GM21576 (cell line): ENCODE data around the gene BIRC2.
"Not testable (repeated sequence)": the region's sequence is repeated elsewhere in the genome, so short reads cannot be mapped to it uniquely, and the experiment has no call there.

Source experiments
- ATAC-seq: cut with Tn5 transposase; IDR thresholded peaks from one replicate; pipeline ENCODE4 v1.9.1; 2021; ENCODE audit warnings: mild to moderate bottlenecking, moderate library complexity; ENCODE audit not compliant: unreplicated experiment

Gene BIRC2

DNA sequence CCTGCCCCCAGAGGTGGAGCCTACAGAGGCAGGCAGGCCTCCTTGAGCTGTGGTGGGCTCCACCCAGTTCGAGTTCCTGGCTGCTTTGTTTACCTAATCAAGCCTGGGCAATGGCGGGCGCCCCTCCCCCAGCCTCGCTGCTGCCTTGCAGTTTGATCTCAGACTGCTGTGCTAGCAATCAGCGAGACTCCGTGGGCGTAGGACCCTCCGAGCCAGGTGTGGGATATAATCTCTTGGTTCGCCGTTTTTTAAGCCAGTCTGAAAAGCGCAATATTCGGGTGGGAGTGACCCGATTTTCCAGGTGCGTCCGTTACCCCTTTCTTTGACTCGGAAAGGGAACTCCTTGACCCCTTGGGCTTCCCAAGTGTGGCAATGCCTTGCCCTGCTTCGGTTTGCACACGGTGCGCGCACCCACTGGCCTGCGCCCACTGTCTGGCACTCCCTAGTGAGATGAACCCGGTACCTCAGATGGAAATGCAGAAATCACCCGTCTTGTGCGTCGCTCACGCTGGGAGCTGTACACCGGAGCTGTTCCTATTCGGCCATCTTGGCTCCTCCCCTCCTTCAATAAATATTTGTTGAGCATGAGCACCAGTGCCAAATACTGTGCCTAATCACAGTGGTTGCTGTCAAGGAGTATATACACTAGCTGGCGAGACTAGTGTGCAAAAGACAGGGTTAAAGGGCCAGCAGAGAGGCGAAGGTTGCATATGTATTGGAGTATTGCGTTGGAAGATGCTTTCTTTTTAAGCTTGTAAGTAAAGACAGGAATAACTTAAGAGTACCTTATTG, 27.8 kb downstream of the BIRC2 start:
- ATAC-seq = not testable (repeated sequence)

GRCh38 chr11:102375720-102376399, 28.8 kb downstream of the BIRC2 start:
- no peak for ATAC-seq

DNA sequence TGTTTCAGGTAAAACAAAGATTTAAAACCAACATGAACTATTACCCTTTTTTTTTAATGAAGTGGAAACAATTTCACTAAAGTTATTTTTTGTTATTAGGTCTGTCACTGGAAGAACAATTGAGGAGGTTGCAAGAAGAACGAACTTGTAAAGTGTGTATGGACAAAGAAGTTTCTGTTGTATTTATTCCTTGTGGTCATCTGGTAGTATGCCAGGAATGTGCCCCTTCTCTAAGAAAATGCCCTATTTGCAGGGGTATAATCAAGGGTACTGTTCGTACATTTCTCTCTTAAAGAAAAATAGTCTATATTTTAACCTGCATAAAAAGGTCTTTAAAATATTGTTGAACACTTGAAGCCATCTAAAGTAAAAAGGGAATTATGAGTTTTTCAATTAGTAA, 30.9 kb downstream of the BIRC2 start:
- ATAC-seq = no peak

GRCh38 chr11:102378818-102379217, 31.8 kb downstream of the BIRC2 start:
- ATAC-seq = no peak

DNA sequence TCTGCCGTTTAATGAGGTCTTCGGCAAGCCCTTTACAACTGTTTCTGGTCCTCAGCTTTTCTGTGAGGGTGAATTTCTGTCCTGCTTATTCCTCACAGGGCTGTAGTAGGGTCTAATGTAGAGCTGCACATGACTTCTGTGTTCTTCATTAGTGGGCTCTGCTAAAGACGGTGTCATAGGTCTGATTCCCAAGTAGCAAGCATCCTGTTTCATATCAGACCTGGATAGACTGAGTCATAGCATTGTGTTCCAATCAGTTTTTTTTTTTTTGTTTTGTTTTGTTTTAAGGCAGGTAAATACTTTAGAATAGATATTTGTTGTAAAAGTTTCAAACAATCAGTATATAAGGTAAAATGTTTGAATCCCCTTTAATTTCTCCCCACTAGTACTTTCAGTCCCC, 35.4 kb downstream of the BIRC2 start:
- no peak for ATAC-seq

DNA sequence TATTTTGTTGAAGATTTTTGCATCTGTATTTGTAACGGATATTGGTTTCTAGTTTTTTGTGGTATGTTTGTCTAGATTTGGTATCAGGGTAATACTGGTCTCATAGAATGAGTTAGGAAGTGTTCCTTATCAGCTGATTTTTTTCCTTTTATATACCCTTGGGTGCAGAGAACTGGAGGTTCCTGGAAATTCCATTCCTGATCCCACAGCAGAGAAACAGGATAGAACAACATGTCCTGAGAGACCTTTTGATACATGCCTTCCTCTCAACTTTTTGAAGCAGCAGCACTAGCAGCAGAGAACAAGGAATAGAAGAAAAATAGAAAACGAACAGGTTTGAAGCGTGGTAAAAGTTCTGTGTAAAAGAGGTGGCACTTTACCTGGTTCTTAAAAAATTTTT, 36.8 kb downstream of the BIRC2 start:
- no peak for ATAC-seq

GRCh38 chr11:102384419-102385079, 37.5 kb downstream of the BIRC2 start:
- no peak for ATAC-seq

- no peak for ATAC-seq
Measured at GRCh38 chr11:102385085-102386007, 38.3 kb downstream of the BIRC2 start.

DNA sequence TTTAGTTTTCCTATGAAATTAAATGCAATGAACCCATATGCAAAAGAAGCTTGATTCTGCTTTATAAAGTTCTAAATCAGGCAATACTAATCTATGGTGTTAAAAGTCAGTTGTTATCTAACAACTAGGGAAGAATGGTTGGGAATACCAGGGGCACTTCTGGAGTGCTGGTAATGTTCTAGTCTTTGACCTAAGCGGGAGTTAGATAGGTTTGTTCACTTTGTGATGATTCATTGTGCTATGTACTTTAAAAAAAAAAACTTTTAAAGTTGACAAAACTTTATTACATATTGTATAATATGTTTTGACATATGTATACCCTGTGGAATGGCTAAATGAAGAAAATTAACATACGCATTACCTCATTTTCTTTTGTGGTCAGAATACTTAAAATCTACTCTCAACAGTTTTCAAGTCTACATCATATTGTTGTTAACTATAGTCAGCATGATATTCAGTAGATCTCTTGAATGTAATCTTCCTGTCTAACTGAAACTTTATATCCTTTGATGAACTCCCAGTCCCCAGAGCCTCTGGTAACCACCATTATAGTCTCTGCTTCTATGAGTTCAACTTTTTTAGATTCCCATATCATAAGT, 39.2 kb downstream of the BIRC2 start:
- ATAC-seq = no peak

DNA sequence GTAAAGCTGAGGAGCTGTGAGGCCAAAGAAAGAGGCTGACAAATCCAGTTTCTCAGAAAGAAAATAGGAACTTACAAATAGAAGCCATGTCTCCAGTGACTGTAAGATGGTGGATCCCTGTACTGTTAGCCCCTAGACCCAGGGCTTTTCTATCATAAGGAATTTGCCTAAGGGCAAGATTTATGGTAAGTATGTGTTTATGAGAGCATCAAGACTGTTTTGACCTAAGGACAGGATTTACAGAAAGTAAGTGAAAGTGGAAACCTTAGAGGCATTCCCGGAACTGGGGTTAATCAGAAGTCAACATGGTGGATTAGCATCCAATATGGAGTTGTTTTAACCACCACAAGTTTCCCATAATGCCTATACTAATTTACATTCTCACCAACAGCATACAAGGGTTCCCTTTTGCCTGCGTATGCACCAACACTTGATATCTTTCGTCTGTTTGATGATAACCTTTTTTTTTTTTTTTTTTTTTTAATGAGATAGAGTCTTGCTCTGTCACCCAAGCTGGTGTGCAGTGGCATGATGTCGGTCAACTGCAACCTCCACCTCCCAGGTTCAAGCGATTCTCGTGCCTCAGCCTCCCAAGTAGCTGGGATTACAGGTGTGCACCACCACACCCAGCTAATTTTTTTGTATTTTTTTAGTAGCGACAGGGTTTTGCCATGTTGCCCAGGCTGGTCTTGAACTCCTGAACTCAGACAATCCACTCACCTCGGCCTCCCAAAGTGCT, 40.2 kb downstream of the BIRC2 start:
- ATAC-seq = no peak

DNA sequence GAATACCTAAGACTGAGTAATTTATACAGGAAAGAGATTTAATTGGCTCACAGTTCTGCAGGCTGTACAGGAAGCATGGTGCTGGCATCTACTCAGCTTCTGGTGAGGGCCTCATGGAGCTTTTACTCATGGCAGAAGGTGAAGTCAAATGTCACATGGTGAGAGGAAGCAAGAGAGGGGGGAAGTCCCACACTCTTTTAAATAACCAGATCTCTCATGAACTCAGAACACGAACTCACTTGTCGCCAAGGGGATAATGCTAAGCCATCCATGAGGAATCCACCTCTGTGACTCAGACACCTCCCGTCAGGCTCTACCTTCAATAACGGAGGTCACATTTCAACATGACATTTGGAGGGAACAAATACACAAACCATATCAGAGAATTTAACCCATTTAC, 42.2 kb downstream of the BIRC2 start:
- ATAC-seq = no peak

- peak; percentile 77 for ATAC-seq
Measured at GRCh38 chr11:102390667-102391465, 43.9 kb downstream of the BIRC2 start.

- no peak for ATAC-seq
Measured at GRCh38 chr11:102391549-102392237, 44.7 kb downstream of the BIRC2 start.

DNA sequence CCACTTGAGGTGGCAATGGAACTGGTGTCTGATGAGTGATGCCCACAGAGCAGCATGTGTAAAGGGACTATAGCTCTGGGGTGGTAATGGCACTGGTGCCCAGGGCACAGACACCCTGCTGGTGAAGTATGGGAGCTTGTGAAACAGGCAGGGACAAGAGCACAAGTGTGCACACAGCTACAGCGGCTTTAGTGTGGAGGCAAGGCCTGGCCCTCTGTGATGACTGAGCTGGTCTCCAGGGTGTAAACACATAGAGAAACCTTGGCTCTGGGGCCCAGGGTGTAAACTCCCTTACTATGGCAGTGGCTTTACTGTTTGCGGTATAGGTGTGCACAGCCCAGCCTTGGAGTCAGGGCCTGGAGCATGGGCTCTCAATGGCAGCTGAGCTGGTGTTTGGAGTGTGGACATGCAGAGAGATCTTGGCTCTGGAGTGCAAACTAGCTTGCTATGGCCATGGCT, 46.3 kb downstream of the BIRC2 start:
- no peak for ATAC-seq

DNA sequence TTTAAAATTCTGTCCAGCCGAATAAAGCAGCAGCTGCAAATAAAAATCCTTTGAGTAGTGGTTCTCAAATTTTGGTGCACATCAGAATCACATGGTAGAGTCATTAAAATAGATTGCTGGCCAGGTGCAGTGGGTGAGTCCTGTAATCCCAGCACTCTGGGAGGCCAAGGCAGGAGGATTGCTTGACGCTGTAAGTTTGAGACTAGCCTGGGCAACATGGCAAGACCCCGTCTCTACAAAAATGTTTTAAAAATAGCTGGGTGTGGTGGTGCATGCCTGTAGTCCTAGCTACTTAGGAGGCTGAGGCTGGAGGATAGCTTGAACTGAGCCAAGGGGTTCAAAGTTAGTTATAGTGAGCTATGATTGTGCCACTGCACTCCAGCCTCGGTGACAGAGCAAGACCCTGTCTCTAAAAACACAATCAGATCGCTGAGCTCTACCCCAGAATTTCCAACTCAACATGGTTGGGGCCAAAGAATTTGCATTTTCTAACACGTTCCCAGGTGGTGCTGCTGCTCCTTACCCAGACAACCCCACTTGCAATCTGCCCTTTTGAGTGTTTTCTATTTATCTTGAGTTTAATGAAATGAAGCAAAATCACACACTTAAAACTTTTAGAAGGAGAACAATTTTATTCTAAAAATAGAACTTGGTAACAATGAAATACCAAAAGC, 48.8 kb downstream of the BIRC2 start:
- no peak for ATAC-seq

DNA sequence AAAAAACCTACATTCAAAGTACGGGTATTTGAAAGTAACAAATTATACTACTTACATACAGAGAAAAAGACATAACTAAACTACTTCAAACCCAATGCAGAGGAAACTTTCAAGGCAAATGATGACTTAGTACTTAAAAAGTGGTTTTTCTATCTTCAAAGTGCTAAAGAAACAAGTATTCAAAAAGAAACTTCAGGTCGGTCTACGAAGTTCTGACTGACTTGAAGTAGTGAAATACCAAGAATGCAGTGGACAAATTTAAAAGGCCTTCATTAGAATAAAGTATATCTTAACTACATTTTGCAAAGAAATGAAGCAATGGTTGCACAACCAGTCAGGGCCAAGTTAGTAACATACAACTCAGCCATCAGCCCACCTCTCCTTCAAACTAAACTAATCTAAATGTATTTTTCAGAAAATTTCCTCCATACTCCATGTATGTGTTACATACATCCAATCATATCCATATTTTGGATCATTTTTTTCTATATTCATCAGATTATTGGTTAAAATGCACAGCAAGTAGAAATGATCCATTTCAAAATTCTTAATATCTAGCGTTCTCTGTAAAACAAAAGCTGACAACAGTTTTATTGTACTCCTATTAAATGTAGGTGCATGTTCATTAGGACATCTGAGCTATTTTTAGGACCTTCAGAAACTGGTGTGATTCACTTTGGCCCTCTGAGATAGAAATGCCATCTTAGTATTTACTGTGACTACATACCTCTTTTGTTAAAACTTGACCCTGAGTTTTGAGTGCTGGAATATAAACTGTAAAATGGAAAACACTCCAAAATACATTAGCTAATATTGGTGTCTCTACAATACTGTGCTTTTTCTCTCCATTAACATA, 49.9 kb downstream of the BIRC2 start:
- ATAC-seq = no peak

GRCh38 chr11:102398297-102398696, 51.3 kb downstream of the BIRC2 start:
- ATAC-seq = no peak
